GM18861 (cell line): ENCODE measurements around the gene TAS2R39.

Experiments used
- ATAC-seq: cut with Tn5 transposase; IDR thresholded peaks from one replicate; pipeline ENCODE4 v1.9.1; 2021; ENCODE audit not compliant: unreplicated experiment

TAS2R39 gene

DNA sequence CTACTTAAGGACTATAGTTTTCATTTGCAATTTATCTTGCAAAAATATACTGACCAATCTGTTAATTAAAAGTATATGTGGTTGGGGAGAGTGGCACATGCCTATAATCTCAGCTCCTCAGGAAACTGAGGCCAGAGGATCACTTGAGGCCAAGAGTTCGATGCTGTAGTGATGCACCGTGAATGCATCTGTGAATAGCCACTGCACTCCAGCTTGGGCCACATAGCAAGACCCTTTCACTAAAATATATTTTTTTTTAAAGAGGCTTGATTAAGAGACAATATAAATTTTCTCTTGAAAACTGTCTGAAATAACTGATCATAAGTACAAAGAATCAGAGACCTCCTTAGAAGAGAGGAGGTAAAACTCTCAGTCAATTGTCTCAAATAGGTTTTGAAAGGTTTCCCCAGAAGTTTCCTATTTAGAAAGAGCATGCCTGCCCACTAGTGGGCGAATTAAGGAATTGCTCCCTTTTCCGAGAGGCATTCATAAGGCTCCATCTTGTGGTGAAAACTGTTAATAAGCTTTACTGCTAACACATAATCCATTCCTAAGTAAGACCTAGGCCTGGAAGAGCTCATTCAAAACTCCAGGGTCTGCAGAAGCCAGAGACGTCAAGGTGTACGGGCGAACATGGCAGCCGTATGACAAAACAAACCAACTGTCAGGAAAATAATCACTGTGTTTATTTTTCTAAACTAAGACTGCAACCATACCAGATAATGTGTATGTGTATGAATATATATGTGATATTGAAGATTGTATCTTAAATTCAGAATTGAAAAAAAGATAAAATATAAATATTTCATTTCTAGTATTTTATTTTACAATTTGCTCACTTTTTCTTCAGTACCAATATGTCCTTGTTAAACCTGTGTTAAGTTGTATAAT lies 31.8 kb downstream of the TAS2R39 start:
- peak; percentile 92 for ATAC-seq

DNA sequence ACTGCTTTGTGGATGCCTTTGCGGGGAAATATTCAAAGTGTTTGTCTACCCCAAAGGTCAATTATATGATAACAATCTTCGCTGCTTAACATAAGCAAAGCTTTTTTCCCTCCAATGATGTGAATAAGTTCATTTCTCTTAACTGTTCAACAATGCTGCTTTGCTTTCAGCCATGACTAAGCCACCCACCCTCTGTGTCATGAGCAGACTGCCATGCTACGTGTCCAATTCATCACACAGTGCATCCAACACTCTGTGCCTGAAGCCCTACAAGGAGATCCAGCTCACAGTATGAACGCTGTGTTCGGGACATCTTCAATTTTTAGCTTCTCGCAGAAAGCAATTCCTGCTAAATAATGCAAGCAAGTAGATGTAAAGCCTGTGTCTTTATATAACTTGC lies 32.9 kb downstream of the TAS2R39 start:
- ATAC-seq: no peak

DNA sequence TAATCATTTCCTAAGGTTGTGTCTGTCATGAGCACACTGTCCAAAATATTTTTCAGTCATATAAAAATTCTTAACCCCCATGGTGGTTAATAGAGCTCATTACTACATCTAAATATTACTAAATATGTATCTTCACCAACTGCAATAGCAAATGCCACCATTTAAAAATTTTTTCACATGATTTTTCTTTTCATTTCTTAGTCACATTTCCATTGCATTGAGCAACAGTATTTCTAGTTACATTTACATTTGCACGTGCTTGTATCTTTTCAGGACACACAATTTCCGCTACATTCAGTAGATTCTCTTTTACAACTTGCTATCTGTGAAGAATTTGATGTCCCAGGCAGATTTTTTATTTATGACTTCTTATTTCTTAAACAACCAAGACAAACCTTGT lies 33.5 kb downstream of the TAS2R39 start:
- ATAC-seq: no peak

DNA sequence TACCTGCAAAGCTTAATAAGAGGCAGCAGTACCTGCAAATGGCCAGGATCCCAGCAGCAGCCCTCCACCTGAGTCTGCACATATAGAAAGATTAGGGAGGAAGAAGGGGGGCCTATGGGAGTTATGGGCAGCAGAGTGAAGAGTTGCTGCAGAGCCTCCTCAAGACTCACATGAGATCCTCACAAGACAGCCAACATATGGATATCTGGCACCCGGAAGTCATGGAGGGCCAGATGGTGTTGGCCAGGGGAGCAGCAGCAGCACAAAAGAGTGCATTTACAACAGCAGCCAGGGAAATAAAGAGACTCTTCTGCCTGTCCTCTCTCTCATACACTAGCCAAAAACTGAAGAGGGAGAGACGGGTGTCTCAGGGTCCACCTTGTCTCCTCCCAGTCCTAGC lies 34.6 kb downstream of the TAS2R39 start:
- no peak for ATAC-seq

DNA sequence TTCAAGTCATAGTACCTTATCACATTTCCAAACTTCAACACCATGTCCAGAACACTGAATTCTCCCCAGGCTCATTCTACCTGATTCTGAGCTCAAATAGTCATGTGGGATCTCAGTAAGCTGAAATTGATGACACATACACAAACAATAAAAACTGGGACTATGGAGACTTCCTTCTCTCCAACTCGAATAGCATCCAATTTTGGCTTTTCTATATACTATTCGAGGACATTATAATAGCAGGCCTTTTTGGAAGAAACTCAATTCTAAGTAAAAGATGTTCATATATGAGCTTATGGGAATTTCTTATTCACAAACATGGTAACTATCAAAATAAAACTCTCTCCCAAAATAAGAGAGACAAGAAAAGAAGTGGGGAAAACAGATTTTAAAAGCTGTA lies 38.1 kb downstream of the TAS2R39 start:
- ATAC-seq: no peak

DNA sequence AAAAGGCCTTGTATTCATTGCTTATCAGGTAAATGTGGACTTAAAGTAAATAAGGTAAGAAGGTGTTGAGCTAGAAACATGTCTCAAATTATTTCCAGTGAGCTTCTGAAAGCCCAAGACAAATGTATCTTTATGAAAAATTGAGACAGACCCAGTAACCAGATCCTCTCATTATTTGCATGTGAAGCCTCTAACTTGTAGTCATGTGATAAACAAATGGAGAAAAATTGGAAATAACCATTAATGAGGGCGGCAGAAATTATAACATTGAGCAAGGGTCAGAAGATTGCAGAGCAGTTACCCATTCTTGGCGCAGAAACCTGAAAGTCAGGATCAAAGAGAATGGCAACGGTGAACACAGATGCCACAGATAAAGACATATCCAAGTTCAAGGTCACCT lies 38.5 kb downstream of the TAS2R39 start, which contains the start of gene TAS2R40:
TAS2R40 (plus strand) TSS at position 301 of the 400 bp plus-strand sequence; CDS start at position 343, 42 bp downstream.
- no peak for ATAC-seq

DNA sequence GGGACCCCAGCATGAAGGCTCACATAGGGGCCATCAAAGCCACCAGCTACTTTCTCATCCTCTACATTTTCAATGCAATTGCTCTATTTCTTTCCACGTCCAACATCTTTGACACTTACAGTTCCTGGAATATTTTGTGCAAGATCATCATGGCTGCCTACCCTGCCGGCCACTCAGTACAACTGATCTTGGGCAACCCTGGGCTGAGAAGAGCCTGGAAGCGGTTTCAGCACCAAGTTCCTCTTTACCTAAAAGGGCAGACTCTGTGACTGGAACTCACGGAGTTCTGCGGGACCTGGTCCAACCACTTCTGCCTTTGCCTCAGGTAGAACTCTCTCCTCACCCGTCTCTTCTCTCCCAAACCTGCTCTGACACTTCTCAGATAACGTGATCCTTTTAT lies 39.6 kb downstream of the TAS2R39 start:
- no peak for ATAC-seq

DNA sequence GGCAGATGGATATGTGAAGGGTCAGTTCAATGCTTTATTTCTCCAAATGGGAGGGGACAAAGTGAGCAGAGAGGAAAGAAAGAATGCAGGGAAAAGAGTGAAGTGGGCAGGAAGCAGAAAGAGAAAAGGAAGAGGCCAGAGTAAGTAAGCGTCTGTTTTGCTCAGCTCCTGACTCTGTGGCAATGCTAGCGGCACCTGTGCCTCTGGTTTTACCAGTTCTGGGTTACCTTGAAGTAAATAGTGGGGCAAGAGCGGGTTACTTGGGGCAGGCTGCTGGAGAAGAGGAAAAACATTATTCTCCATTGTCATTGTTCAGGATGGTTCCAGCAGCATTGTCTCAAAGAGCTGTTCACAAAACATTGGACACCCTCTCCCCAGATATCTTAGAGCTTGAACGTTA lies 40.6 kb downstream of the TAS2R39 start:
- ATAC-seq: no peak

DNA sequence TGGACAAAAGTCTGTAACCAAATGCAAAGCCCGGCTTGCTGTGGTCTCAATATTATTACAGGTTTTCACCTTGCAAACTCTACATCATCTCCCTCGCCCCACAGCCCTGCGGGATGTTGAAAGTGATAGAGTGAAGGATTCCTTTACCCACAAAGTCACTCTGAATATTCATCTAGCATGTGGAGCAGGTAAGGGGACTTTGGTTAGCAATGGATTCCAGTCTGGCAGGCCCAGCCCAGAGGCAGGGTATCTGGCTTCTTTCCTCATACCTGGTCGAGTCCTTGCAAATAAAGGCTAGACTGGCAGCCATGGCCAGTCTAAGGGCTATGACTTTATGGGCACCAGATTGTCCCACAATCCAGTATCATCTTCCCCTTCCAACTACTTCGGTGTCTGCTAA lies 41.8 kb downstream of the TAS2R39 start:
- ATAC-seq: no peak

DNA sequence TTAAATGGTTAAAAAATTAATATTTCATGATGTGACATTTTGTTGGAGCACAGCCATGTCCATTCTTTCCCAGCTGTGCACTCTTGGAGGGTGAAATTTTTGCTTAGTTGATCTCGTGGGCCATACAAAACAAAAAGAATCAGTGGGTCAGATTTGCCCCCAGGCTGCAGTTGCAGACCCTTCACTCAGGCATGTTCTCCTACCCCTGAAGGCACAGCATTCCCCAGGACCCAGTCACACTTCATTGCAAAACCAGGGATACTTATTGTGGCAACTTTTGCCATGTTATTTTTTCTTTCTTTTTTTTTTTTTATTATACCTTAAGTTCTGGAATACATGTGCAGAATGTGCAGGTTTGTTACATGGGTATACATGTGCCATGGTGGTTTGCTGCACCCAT lies 44.6 kb downstream of the TAS2R39 start:
- no peak for ATAC-seq

DNA sequence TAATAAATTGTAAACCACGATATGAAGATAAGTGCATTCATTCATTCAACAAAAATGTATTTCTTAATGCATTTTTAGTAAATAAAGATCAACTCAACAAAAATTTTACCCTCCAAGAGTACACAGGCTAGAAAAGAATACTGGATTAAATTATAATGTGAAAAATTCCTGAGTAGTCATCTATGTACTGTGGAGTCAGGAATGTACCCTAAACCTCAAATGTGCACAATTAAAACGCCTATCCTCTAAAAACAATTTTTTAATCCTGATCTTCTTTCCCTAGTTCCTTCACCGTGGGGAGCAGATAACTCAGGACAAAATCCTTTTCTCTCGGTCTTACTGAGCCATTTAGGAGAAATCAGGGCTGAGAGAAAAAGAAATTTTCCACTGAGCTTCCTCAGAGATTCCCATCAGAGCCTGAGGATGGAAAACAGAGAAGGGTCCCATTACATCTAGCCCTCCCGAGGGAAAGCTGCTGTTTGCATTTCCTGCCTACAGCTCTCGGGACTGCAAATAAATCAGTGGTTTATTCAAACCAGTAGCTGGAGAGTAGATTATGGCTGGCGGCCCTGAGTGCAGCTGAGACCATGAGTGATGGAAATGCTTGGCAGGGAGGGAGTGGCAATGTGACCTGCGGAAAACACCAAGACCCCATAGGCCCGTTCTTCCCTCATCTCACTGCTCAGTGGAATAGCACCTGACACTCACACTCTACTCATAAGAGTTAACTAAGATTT lies 46.0 kb downstream of the TAS2R39 start:
- ATAC-seq: no peak

DNA sequence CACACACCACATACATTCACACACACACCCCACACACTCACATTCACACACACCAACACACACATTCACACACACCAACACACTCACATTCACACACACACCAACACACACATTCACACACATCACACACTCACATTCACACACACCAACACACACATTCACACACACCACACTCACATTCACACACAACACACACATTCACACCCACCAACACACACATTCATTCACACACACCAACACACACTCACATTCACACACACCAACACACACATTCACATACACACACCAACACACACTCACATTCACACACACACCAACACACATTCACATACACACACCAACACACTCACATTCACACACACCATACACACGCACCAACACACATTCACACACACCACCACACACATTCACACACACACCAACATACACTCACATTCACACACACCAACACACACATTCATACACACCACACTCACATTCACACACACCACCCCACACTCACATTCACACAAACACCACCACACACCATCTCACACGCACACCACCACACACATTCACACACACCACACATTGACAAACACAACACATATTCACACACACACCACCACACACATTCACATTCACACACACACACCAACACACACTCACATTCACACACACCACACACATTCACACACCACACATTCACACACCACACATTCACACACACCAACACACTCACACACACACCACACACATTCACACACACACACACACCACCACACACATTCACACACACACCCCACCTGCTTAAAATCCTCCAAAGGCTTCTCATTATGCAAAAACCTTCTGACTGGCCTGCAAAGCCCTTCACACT lies 47.6 kb downstream of the TAS2R39 start:
- no peak for ATAC-seq
